HG03457 (cell line): Measurements from ENCODE around the gene TESK1.
"Not testable (repeated sequence)": the region's sequence is repeated elsewhere in the genome, so short reads cannot be mapped to it uniquely, and the experiment has no call there.

Experiments
- ATAC-seq: cut with Tn5 transposase; IDR thresholded peaks from one replicate; pipeline ENCODE4 v1.9.1; 2021; ENCODE audit warnings: moderate number of reproducible peaks; ENCODE audit not compliant: unreplicated experiment

Gene TESK1

GRCh38 chr9:35615981-35616680, 11.1 kb downstream of the TESK1 start:
- ATAC-seq = no peak

GRCh38 chr9:35616681-35617459, 11.8 kb downstream of the TESK1 start:
- ATAC-seq = no peak

- no peak for ATAC-seq
These were observed 12.5 kb downstream of the TESK1 start for GRCh38 chr9:35617548-35617947.

- ATAC-seq = no peak
These were observed 13.3 kb downstream of the TESK1 start, which contains the start of gene CD72 for GRCh38 chr9:35618325-35618727. Gene CD72, minus strand, starts transcription at chr9:35618413. Its CDS starts 110 bp downstream, at chr9:35618303.

GRCh38 chr9:35618854-35619799, 14.1 kb downstream of the TESK1 start:
- peak; percentile 42 for ATAC-seq

GRCh38 chr9:35619800-35620158, 14.7 kb downstream of the TESK1 start:
- ATAC-seq = peak; percentile 47

- ATAC-seq = no peak
These were observed 22.5 kb downstream of the TESK1 start for GRCh38 chr9:35627575-35627974.

- ATAC-seq = no peak
These were observed 23.4 kb downstream of the TESK1 start for GRCh38 chr9:35628389-35628991.

GRCh38 chr9:35629597-35629996, 24.5 kb downstream of the TESK1 start:
- no peak for ATAC-seq

- ATAC-seq = no peak
These were observed 30.7 kb downstream of the TESK1 start for GRCh38 chr9:35635730-35636129.

GRCh38 chr9:35636135-35636876, 31.2 kb downstream of the TESK1 start:
- ATAC-seq = no peak

GRCh38 chr9:35636877-35637246, 31.8 kb downstream of the TESK1 start:
- not testable (repeated sequence) for ATAC-seq

- not testable (repeated sequence) for ATAC-seq
These were observed 32.4 kb downstream of the TESK1 start for GRCh38 chr9:35637427-35637955.

GRCh38 chr9:35638751-35639150, 33.7 kb downstream of the TESK1 start:
- not testable (repeated sequence) for ATAC-seq

- not testable (repeated sequence) for ATAC-seq
These were observed 34.2 kb downstream of the TESK1 start for GRCh38 chr9:35639225-35639624.

GRCh38 chr9:35639631-35640030, 34.6 kb downstream of the TESK1 start:
- ATAC-seq = no peak

- ATAC-seq = not testable (repeated sequence)
These were observed 35.4 kb downstream of the TESK1 start for GRCh38 chr9:35640431-35640830.

- ATAC-seq = not testable (repeated sequence)
These were observed 36.4 kb downstream of the TESK1 start for GRCh38 chr9:35641478-35641877.

GRCh38 chr9:35643046-35643445, 38.0 kb downstream of the TESK1 start:
- no peak for ATAC-seq

GRCh38 chr9:35645736-35646135, 40.7 kb downstream of the TESK1 start:
- ATAC-seq = not testable (repeated sequence)
